ENCODE results near the gene FAM222A.

DNA sequence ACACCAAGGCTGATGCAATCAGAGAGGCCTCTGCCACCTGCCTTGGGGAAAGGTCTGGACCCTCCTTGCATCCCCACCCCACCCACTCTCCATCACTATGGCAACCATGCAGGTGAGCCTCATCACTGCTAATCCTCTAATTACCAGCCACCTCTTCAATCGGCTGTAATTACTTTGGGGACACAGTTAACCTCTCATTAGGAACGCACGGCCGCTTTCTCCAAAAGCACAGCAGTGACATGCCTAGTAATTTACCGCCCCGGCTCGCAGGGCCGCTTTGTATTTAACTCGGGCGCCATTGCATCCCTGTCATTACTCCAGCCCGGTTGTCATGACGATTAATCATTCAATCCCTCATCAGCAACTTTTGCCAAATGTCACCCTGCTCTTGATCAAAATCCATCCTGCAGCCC lies 36.3 kb upstream of the FAM222A start:
- TF ChIP-seq, protein P1, sequence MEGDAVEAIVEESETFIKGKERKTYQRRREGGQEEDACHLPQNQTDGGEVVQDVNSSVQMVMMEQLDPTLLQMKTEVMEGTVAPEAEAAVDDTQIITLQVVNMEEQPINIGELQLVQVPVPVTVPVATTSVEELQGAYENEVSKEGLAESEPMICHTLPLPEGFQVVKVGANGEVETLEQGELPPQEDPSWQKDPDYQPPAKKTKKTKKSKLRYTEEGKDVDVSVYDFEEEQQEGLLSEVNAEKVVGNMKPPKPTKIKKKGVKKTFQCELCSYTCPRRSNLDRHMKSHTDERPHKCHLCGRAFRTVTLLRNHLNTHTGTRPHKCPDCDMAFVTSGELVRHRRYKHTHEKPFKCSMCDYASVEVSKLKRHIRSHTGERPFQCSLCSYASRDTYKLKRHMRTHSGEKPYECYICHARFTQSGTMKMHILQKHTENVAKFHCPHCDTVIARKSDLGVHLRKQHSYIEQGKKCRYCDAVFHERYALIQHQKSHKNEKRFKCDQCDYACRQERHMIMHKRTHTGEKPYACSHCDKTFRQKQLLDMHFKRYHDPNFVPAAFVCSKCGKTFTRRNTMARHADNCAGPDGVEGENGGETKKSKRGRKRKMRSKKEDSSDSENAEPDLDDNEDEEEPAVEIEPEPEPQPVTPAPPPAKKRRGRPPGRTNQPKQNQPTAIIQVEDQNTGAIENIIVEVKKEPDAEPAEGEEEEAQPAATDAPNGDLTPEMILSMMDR (IDR thresholded peaks at IDR 0.05), result no peak
- TF ChIP-seq, protein P2, sequence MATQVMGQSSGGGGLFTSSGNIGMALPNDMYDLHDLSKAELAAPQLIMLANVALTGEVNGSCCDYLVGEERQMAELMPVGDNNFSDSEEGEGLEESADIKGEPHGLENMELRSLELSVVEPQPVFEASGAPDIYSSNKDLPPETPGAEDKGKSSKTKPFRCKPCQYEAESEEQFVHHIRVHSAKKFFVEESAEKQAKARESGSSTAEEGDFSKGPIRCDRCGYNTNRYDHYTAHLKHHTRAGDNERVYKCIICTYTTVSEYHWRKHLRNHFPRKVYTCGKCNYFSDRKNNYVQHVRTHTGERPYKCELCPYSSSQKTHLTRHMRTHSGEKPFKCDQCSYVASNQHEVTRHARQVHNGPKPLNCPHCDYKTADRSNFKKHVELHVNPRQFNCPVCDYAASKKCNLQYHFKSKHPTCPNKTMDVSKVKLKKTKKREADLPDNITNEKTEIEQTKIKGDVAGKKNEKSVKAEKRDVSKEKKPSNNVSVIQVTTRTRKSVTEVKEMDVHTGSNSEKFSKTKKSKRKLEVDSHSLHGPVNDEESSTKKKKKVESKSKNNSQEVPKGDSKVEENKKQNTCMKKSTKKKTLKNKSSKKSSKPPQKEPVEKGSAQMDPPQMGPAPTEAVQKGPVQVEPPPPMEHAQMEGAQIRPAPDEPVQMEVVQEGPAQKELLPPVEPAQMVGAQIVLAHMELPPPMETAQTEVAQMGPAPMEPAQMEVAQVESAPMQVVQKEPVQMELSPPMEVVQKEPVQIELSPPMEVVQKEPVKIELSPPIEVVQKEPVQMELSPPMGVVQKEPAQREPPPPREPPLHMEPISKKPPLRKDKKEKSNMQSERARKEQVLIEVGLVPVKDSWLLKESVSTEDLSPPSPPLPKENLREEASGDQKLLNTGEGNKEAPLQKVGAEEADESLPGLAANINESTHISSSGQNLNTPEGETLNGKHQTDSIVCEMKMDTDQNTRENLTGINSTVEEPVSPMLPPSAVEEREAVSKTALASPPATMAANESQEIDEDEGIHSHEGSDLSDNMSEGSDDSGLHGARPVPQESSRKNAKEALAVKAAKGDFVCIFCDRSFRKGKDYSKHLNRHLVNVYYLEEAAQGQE (IDR thresholded peaks at IDR 0.05), result no peak
- TF ChIP-seq POLR2A (IDR thresholded peaks at IDR 0.05; ENCODE audit: low read length), result no peak
- no peak for TF ChIP-seq EP300 (IDR thresholded peaks at IDR 0.05)
- TF ChIP-seq CBX2 (IDR thresholded peaks at IDR 0.05; ENCODE audit: borderline replicate concordance, low read depth), result no peak
- TF ChIP-seq SMC3 (IDR thresholded peaks at IDR 0.05), result no peak
- no peak for TF ChIP-seq KDM1A (IDR thresholded peaks at IDR 0.05; ENCODE audit: low read depth)
- TF ChIP-seq, protein P3, sequence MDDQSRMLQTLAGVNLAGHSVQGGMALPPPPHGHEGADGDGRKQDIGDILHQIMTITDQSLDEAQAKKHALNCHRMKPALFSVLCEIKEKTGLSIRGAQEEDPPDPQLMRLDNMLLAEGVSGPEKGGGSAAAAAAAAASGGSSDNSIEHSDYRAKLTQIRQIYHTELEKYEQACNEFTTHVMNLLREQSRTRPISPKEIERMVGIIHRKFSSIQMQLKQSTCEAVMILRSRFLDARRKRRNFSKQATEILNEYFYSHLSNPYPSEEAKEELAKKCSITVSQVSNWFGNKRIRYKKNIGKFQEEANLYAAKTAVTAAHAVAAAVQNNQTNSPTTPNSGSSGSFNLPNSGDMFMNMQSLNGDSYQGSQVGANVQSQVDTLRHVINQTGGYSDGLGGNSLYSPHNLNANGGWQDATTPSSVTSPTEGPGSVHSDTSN (IDR thresholded peaks at IDR 0.05), result no peak
- no peak for TF ChIP-seq SREBF2 (IDR thresholded peaks at IDR 0.05)
- no peak for TF ChIP-seq RFX5 (IDR thresholded peaks at IDR 0.05)
- TF ChIP-seq BHLHE40 (IDR thresholded peaks at IDR 0.05; ENCODE audit: low read depth, low read length), result no peak
- no peak for TF ChIP-seq ZSCAN20 (CRISPR knock-in tag; IDR thresholded peaks at IDR 0.05)

Data from A549 (cell line).